Skin epidermis (tissue), 12 donors: ENCODE measurements around the gene TXNDC5.

ENCODE experiments used
- H3K27ac ChIP-seq, 21 experiments: fragments of 200-600 bp; sonication (generic) in 11 of 21; one replicate each; pipeline ENCODE4 v1.5.0; 2020; ENCODE audit warnings: mild to moderate bottlenecking in 3 of 21, inconsistent platforms in 2 of 21, moderate library complexity in 2 of 21
- H3K4me3 ChIP-seq, 7 experiments: fragments of 200-600 bp; sonication (generic) in 2 of 7; one replicate each; pipeline ENCODE4 v1.5.0; 2020; ENCODE audit warnings: inconsistent platforms in 2 of 7, mild to moderate bottlenecking in 2 of 7, moderate library complexity in 1 of 7

The TXNDC5 gene

DNA sequence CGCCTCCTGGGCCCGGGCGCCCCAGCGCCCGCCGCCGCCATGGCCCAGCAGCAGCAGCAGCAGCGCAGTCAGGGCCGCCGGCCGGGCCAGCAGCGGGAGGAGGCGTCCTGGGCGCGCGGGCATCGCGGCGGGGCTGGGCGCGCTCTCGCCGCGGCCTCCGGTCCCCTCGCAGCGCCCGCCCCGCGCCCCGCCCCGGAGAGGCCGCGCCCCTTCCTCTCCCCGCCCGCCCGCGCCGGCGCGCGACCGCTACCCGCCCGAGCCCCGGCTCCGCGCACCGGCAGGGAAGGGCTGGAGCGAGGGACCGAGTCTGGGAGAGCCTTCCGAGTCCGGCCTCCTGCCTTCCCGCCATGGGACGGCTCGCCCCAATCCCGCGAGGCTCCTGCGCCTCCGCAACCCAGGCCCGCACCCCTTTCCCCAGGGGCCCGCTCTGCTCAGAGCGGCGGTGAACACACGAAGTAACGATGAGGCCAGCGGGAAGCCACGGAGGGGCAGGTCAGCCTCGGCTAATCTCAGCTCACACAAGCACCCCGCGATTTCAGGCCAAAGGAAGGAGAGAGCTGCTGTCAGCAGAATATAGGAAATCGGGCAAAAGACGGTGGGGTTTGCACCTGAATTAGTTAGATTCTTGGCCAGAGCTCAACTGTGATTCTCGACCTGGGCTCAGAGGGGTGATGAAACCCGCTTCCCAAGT, at the start of gene TXNDC5:
Gene TXNDC5, minus strand, starts transcription at position 135 of the 691 bp plus-strand sequence. Its CDS starts 12 bp downstream, at position 123.
- H3K27ac ChIP-seq: peak within 1 kb of the TSS; percentile 68 to 95 (median 86)
- peak within 1 kb of the TSS; percentile 58 to 97 (median 86) for H3K4me3 ChIP-seq

- no peak overlapping the region for H3K27ac ChIP-seq
- no peak overlapping the region for H3K4me3 ChIP-seq
These were observed 49.6 kb upstream of the TXNDC5 start for GRCh38 chr6:7960141-7960540.

- H3K27ac ChIP-seq: no peak overlapping the region
- no peak overlapping the region for H3K4me3 ChIP-seq
These were observed 48.9 kb upstream of the TXNDC5 start for GRCh38 chr6:7959453-7959852.

- no peak overlapping the region for H3K27ac ChIP-seq
- no peak overlapping the region for H3K4me3 ChIP-seq
These were observed 47.9 kb upstream of the TXNDC5 start for GRCh38 chr6:7958464-7958863.

DNA sequence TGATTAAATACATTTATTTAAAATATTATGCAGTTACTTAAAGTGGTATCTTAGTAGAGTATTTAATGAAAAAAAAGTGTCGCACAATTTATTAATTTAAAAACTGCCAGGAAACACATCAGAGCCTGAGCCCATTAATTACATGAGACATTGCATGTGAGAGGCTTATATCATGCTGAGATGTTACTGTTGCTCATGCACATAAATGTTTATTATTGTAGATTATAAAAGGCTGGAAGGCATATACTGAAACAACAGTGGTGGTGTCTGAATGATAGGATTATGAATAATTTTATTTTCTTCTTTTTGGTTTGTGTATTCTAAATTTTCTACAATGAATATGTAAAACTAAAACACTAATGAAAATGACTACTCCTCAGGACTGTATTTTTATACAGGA, 45.7 kb upstream of the TXNDC5 start:
- no peak overlapping the region for H3K4me3 ChIP-seq
- no peak overlapping the region for H3K27ac ChIP-seq

DNA sequence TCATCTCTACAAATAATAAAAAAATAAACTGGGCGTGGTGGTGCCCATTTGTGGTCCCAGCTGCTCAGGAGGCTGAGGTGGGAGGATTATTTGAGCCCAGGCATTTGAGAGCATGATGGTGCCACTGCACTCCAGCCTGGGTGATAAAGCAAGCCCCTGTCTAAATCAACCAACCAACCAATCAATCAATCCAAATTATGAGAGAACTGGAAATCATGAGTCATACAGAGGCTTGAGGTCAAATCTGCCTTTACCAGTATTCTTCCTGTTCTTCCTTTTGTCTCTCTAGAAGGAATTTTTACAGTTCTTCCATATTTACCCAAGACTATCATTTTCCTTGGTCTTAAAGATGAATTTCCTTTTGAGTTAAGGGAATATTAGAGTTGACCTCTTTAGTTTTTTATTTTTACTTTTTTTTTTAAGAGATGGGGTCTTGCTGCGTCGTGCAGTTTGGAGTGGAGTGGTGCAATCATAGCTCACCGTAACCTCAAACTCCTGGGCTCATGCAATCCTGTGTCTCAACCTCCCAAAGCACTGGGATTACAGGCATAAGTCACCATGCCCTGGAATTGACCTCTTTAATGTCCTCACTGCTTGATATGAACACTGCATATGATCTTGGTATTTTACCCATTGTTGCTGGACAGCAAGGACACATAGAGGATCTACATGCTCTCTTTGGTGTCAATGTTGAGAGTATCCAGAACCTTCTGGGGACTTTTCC, 44.1 kb upstream of the TXNDC5 start:
- Histone ChIP-seq H3K4me3 (no peak overlapping the region), H3K27ac (no peak overlapping the region)

DNA sequence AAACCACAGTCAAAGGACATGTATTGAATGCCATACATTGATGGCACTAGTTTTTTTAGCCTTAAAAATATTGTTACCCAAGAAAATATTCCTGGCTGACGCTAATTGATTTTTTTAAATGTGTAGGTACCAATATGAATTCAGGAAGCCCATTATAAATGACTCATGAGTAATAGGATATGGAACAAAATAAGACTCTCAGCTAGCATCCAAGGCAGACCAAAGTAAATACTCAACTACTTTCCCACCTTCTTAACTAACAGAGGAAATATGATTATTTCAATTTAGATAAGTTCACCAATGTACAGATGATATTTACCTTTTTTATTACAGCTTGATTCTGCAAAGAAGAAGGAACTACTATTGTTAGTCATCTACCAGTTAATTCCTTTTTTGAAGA, 43.2 kb upstream of the TXNDC5 start:
- H3K27ac ChIP-seq: no peak overlapping the region

GRCh38 chr6:7939864-7940228, 29.3 kb upstream of the TXNDC5 start:
- H3K4me3 ChIP-seq: no peak overlapping the region
- peak overlapping the region in 1 of 21 experiments; percentile 2 for H3K27ac ChIP-seq

More for the DNA sequence above, 43.2 kb upstream of the TXNDC5 start:
- H3K4me3 ChIP-seq: no peak overlapping the region

DNA sequence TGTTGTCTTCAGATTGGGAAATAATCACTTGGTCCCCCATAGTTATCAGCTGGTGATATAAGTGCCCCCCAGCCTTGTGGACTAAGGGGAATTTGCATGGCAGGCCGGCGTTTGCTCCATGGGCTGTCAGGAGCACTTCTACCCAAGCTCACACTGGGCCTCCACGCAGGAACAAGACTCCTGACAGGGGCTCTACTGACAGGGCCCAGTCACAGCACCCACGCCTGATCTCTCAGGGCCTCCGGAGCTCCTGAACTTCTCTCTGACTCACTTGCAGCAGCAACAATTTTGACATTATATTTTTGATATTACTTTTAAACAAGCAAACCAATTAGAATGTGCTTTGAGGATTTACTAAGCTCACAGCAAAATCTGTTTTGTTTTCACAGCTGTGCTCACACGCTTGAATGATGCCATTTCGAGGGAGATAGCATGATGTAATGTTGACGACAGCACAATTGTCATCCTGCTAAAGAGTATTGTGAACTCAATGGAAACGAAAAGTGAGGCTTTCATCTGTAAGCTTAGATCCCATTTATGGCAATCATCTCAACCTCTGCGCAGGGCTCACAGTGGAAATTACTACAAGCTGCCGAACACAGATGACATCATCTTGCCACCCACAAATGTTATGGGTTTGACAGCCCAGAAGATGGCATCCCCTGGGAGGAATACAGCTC, 28.7 kb upstream of the TXNDC5 start:
- Histone ChIP-seq H3K4me3 (no peak overlapping the region), H3K27ac (peak overlapping the region in 2 of 21 experiments; percentile 1 to 2)

- no peak overlapping the region for H3K4me3 ChIP-seq
- peak overlapping the region in 3 of 21 experiments; percentile 1 to 33 (median 27) for H3K27ac ChIP-seq
These were observed 28.1 kb upstream of the TXNDC5 start for GRCh38 chr6:7938562-7939183.

DNA sequence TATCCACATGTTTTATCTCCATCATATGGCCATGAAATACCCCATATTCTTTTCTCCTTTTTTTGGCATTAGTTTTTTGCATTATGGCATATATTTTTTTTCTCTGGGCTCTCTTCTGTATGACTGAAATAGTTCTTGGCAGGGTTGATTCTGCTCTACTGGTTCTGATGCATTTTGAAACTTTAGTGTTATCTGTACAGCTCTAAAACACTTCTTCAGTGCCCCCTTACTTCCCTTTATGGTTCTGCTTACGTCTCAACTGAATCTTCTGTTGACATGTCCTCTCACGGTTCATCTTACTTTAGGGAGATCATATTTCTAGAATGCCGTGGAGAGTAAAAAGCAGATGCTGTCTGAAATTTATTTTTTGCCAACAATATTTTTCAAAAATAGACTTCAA, 23.2 kb upstream of the TXNDC5 start:
- no peak overlapping the region for H3K4me3 ChIP-seq

GRCh38 chr6:7932625-7933024, 22.0 kb upstream of the TXNDC5 start:
- Histone ChIP-seq H3K27ac (no peak overlapping the region), H3K4me3 (no peak overlapping the region)

More for the DNA sequence above, 23.2 kb upstream of the TXNDC5 start:
- no peak overlapping the region for H3K27ac ChIP-seq

DNA sequence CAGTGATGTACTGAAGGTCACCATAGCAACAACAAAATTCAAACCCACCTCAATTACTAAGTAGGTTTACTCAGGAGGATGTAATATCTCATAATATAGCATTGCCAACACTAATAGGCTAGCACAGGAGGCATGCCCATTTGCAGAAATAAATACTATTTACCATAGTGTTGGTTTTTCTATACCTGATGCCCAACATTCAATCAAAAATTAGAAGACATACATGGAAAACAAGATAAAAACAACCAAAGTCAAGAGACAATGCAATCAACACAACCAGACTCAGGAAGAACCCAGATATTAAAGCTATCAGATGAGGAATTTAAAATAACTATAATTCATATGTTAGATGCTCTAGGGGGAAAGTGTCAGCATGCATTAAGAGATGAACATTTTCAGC, 14.3 kb upstream of the TXNDC5 start:
- Histone ChIP-seq H3K27ac (no peak overlapping the region), H3K4me3 (no peak overlapping the region)

DNA sequence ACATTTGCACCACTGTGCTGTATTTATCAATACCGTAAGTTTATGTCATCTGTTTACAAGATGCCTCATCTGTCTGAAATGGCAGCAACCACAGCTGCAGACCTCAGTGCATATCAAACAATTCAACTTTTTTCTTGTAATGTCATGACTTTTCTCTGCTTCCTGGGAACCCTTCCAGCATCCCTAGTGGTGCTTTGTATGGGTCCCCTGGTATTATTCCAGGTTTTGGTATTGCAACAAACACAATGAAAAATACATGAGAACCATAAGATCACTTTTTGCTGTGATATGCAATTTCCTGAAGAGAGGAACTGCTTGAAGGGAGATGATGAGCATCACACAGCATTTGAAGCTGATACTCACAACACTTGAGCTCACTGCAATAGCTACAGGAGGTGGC, 12.0 kb upstream of the TXNDC5 start:
- H3K27ac ChIP-seq: no peak overlapping the region
- no peak overlapping the region for H3K4me3 ChIP-seq

DNA sequence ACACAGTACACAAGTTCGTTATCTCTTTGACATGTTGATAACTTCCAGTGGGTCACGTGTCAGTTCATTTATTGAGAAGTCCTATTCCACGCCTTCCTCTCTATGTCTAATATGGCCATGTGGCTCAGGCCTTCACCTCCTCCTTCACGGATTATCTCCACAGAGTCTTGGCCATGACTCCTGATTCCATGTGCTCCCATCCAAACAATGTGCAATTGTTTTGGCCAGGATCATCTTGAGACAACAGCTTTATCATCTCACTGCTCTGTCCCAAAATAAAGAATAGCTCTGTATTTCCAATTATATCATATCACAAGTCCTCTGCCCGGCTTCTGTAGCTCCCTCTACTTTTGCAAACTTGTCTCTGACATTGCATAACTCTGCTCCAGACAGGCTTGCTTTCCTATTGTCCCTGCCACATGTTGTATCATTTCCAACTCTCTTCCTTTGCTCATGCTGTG, 11.1 kb upstream of the TXNDC5 start:
- peak overlapping the region in 1 of 21 experiments; percentile 77 for H3K27ac ChIP-seq
- H3K4me3 ChIP-seq: no peak overlapping the region

DNA sequence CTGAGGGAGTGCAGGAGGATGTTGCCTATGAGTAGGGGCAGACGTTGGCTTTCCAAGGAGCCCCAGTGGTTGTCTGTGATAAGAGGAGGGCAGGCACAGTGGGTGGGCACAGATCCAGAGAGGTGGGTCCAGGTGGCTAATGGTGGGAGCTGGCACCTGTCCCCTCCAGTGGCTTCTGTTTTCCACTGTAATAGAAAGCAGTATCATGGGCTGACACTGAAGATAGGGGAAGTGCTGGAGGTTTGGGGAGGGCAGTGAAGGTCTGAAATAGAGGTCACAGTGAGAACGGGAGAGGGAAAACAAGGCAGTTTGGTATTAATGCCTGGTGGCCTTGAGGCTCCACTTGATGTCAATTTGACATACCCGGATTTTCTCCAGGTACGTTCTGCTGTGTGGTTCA, 10.5 kb upstream of the TXNDC5 start:
- no peak overlapping the region for H3K4me3 ChIP-seq
- H3K27ac ChIP-seq: peak overlapping the region in 2 of 21 experiments; percentile 50 to 77

DNA sequence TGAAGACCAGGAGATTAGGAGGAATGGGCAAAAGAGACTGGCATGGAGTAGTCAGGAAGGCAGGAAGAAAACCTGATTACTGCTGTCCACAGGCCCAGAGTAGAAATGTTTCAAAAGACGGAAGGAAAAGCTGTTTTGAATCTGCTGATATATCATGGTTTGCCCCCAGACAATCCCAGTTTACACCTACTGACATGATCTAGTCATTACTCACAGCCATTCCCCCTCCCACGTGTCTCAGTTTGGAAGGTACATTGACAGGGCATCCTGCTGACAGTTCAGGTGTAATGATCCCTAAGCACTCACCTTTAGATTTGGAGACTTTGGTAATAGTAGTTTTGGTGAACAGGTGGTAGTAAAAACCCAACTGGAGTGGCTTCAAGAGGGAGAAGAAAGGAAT, 9.8 kb upstream of the TXNDC5 start:
- Histone ChIP-seq H3K4me3 (no peak overlapping the region), H3K27ac (peak overlapping the region in 10 of 21 experiments; percentile 3 to 77 (median 42))

DNA sequence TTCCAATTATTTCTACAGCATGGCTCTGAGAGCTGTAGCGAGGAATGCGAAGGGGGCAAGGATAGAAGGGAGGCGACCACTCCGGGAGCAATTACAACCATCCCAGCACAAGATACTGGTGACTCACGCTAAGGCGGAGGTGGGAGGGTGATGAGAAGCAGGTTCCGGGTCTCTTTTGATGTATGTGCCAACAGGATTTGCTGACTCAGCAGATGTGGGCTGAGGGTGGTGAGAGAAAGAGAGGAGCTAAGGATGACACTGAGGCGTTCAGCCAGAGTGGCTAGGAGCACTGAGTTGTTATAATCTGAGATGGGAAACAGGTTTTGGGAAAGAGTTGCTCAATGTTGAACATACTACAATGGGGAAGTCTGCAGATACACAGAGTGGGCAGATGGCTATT, 9.3 kb upstream of the TXNDC5 start:
- H3K27ac ChIP-seq: peak overlapping the region in 9 of 21 experiments; percentile 15 to 77 (median 43)
- H3K4me3 ChIP-seq: no peak overlapping the region

- Histone ChIP-seq H3K4me3 (no peak overlapping the region), H3K27ac (no peak overlapping the region)
These were observed 7.8 kb upstream of the TXNDC5 start for GRCh38 chr6:7918403-7918802.

DNA sequence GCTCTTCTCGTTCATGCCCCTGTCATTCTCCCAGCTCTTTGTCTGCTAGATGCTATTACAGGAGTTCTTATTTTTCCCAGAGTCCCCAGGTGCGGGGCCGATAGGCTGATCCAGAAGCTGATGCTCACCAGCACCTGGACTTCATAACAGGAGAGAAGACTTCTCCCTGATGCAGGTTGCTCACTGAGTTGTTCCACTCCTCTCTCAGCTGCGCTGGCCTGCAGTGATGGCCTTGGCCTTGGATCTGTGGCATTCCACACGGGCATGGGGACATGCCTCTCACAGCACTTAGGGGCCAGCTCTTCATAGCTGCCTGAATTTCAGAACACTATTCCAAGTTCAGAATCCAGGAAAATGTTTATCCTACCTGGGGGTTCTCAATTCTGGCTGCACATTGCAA, 7.1 kb upstream of the TXNDC5 start:
- Histone ChIP-seq H3K4me3 (no peak overlapping the region), H3K27ac (no peak overlapping the region)
